ENCODE measurements around the gene DSTYK. TPM values are rescaled to one million over a fixed set of nuclear protein-coding genes. Genes with fewer than 3 reads are reported as not detected.

DSTYK gene
- total RNA-seq, 1 donor from 2014 or later = 12.7 TPM

- intact Hi-C loops (cut with DNase I) = loop anchor here (10.0 kb wide), 1 partner anchor 123 kb away; no protein-coding TSS in a partner anchor
These were observed 46.2 kb upstream of the DSTYK start for GRCh38 chr1:205257735-205258134.

GRCh38 chr1:205256951-205257625 lies 45.6 kb upstream of the DSTYK start:
- intact Hi-C loops (cut with DNase I) = loop anchor here (10.0 kb wide), 1 partner anchor 122 kb away; no protein-coding TSS in a partner anchor
- TF ChIP-seq CTCF (IDR thresholded peaks at IDR 0.05) = no peak
- no peak for DNase-seq

More at GRCh38 chr1:205257735-205258134, 46.2 kb upstream of the DSTYK start:
- H3K36me3 ChIP-seq = no peaks in the 10 kb centered on the region
- no peak overlapping the region for H3K4me3 ChIP-seq
- no peak overlapping the region for H3K27ac ChIP-seq
- no peaks in the 10 kb centered on the region for H3K9me3 ChIP-seq
- DNase-seq = no peak
- peaks cover 25% of the 10 kb centered on the region for H3K4me1 ChIP-seq
- H3K27me3 ChIP-seq = no peaks in the 10 kb centered on the region
- TF ChIP-seq CTCF (IDR thresholded peaks at IDR 0.05) = no peak
- no peak for ATAC-seq

GRCh38 chr1:205255941-205256780 lies 44.7 kb upstream of the DSTYK start:
- Histone ChIP-seq H3K4me1 (peaks cover 15% of the 10 kb centered on the region), H3K36me3 (no peaks in the 10 kb centered on the region), H3K27ac (no peak overlapping the region), H3K27me3 (no peaks in the 10 kb centered on the region), H3K4me3 (no peak overlapping the region), H3K9me3 (no peaks in the 10 kb centered on the region)
- peak; percentile 92 for DNase-seq
- peak; percentile 95 for ATAC-seq
- peak; percentile 96 for TF ChIP-seq CTCF (IDR thresholded peaks at IDR 0.05)
- intact Hi-C loops (cut with DNase I) = loop anchor here (10.0 kb wide), 1 partner anchor 121 kb away; no protein-coding TSS in a partner anchor

More at GRCh38 chr1:205256951-205257625, 45.6 kb upstream of the DSTYK start:
- H3K36me3 ChIP-seq = no peaks in the 10 kb centered on the region
- no peak for ATAC-seq
- H3K4me3 ChIP-seq = no peak overlapping the region
- H3K9me3 ChIP-seq = no peaks in the 10 kb centered on the region
- no peaks in the 10 kb centered on the region for H3K27me3 ChIP-seq
- H3K4me1 ChIP-seq = peaks cover 24% of the 10 kb centered on the region
- no peak overlapping the region for H3K27ac ChIP-seq

- TF ChIP-seq CTCF (IDR thresholded peaks at IDR 0.05) = no peak
- H3K27me3 ChIP-seq = no peaks in the 10 kb centered on the region
- H3K9me3 ChIP-seq = no peaks in the 10 kb centered on the region
- no peak for DNase-seq
- peaks cover 29% of the 10 kb centered on the region for H3K4me1 ChIP-seq
- no peak overlapping the region for H3K4me3 ChIP-seq
- intact Hi-C loops (cut with DNase I) = loop anchor here (10.0 kb wide), 1 partner anchor 117 kb away; no protein-coding TSS in a partner anchor
- no peak overlapping the region for H3K27ac ChIP-seq
- no peaks in the 10 kb centered on the region for H3K36me3 ChIP-seq
- no peak for ATAC-seq
These were observed 40.1 kb upstream of the DSTYK start for GRCh38 chr1:205251576-205251975.

- Histone ChIP-seq H3K27me3 (no peaks in the 10 kb centered on the region), H3K27ac (no peak overlapping the region), H3K4me1 (peaks cover 29% of the 10 kb centered on the region), H3K4me3 (no peak overlapping the region), H3K9me3 (no peaks in the 10 kb centered on the region), H3K36me3 (no peaks in the 10 kb centered on the region)
- no peak for TF ChIP-seq CTCF (IDR thresholded peaks at IDR 0.05)
- DNase-seq = no peak
- no peak for ATAC-seq
- intact Hi-C loops (cut with DNase I) = loop anchor here (10.0 kb wide), 1 partner anchor 116 kb away; no protein-coding TSS in a partner anchor
These were observed 39.2 kb upstream of the DSTYK start for GRCh38 chr1:205250699-205251098.

Measured in upper lobe of right lung (tissue), 1 donor.